ENCODE data around the gene OR2T3. TPM values are rescaled to one million over a fixed set of nuclear protein-coding genes. Genes with fewer than 3 reads are reported as not detected.
"Not testable (repeated sequence)": the region's sequence is repeated elsewhere in the genome, so short reads cannot be mapped to it uniquely, and the experiment has no call there.

The OR2T3 gene
- total RNA-seq, 4 donors from 2014 or later, result not detected

DNA sequence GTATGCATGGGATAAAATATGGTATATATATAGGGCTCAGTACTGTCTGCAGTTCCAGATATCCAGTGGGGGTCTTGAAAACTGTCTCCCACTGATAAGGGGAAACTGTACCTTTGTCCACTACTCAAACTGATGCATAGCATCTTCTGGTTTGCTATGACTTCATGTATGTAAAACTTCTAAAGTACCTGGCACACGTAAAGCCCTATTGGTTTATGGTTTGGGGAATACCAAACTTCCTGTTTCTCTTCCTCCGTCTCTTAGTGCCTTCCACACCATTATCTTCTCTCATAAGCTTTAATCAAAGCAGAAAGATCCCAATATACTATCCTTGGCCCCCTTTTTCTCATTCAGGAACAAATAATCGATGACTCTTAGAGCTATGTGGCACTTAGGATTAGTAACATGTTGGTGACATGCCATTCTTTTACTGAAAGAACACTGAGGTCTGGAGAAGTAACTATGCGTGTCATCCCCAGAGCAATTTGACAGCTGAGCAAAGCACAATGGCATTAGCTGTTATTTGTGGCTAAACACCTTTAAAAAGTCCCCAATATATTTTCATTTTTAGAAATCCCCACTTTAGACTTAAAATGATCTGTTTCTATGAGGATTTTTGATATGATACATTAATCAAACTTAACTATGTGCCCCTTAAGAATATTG is 24.6 kb upstream of the OR2T3 start:
- not testable (repeated sequence) for DNase-seq (ENCODE audit: low spot score in 2 of 2); H3K36me3 ChIP-seq; H3K9me3 ChIP-seq

GRCh38 chr1:248449821-248450465 is 23.2 kb upstream of the OR2T3 start:
- DNase-seq (ENCODE audit: low spot score in 2 of 2); H3K27ac ChIP-seq; H3K36me3 ChIP-seq; H3K27me3 ChIP-seq; H3K4me3 ChIP-seq; H3K4me1 ChIP-seq; H3K9me3 ChIP-seq: not testable (repeated sequence)
- 81 to 86% methylated on average over 5 of the region's 6 CpGs for WGBS, 2 donors

More for the DNA sequence above, 24.6 kb upstream of the OR2T3 start:
- H3K27ac ChIP-seq, H3K4me3 ChIP-seq, H3K27me3 ChIP-seq, H3K4me1 ChIP-seq: not testable (repeated sequence)
- no CpG with 5 or more reads among the region's 4 CpGs for WGBS, 2 donors

GRCh38 chr1:248450466-248451145 is 22.5 kb upstream of the OR2T3 start:
- 51 to 53% methylated on average over 2 of the region's 5 CpGs for WGBS, 2 donors
- H3K4me3 ChIP-seq; H3K36me3 ChIP-seq; DNase-seq (ENCODE audit: low spot score in 2 of 2); H3K9me3 ChIP-seq; H3K4me1 ChIP-seq; H3K27me3 ChIP-seq; H3K27ac ChIP-seq: not testable (repeated sequence)

DNA sequence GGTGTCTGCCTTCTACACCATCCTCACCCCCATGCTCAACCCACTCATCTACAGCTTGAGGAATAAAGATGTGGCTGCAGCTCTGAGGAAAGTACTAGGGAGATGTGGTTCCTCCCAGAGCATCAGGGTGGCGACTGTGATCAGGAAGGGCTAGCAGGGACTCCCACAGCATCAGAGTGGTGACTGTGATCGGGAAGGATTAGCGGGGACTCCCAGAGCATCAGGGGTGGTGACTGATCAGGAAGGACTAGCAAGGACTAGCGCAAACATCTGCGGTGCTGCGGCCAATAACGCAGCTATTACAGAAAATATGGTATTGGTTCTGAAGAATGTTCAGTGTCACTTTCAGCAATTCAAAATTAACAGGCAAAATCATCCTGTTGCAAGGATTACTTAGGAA is 19.5 kb upstream of the OR2T3 start:
- not testable (repeated sequence) for H3K4me1 ChIP-seq; H3K27me3 ChIP-seq; H3K36me3 ChIP-seq; DNase-seq (ENCODE audit: low spot score in 2 of 2); H3K4me3 ChIP-seq; H3K9me3 ChIP-seq; H3K27ac ChIP-seq
- WGBS, 2 donors, result 91 to 92% methylated on average over 7 of the region's 7 CpGs

GRCh38 chr1:248455045-248455444 is 18.1 kb upstream of the OR2T3 start:
- not testable (repeated sequence) for H3K36me3 ChIP-seq; H3K27me3 ChIP-seq; H3K4me3 ChIP-seq; DNase-seq (ENCODE audit: low spot score in 2 of 2); H3K27ac ChIP-seq; H3K4me1 ChIP-seq; H3K9me3 ChIP-seq
- WGBS, 2 donors, result 87 to 94% methylated on average over 2 to 3 of the region's 4 CpGs

- H3K27ac ChIP-seq; H3K36me3 ChIP-seq; DNase-seq (ENCODE audit: low spot score in 2 of 2); H3K27me3 ChIP-seq; H3K9me3 ChIP-seq; H3K4me3 ChIP-seq; H3K4me1 ChIP-seq: not testable (repeated sequence)
- no CpG with 5 or more reads among the region's 2 CpGs for WGBS, 2 donors
Observed at GRCh38 chr1:248456635-248457034, 16.5 kb upstream of the OR2T3 start.

DNA sequence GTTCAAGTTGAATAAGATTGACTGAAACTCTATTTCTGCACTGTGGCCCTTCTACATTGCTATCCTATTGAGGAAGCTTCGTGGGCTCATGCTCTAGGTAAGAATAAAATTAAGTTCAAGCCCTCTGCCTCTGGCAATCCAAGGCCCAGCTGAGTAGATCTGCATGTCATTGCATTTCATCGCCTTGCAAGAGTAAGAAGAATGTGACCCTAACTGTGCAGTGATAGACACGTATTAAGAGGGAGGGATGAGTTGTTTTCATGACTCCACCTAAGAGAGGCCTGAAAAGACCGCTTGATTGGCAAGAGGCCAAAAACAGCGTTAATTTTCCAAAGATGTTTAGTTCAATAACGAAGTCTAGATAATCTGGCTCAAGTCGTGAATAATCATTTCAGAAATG is 14.0 kb upstream of the OR2T3 start:
- not testable (repeated sequence) for DNase-seq (ENCODE audit: low spot score in 2 of 2); H3K27me3 ChIP-seq; H3K27ac ChIP-seq; H3K36me3 ChIP-seq; H3K9me3 ChIP-seq; H3K4me3 ChIP-seq; H3K4me1 ChIP-seq
- 70 to 78% methylated on average over 7 of the region's 7 CpGs for WGBS, 2 donors

DNA sequence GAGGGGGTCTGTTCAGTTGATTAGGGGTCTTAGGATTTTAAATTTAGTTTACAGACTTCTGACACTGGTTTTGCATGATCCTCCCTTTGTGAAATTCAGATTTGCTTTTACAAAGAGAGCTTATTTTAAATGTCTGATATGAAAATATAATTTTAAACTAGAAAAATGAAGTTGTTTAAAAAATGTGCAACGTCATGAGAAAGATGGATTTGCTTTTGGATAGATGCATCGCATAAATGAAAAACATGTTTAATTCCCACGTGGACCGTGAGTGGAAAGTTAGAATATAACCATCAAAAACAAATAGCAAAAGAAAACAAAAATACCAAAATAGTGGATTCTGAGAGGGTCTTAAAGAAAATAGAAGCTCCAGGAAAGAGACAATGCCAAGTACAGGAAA is 2.0 kb upstream of the OR2T3 start:
- H3K9me3 ChIP-seq, result no peaks in the 10 kb centered on the region
- H3K27me3 ChIP-seq, result no peaks in the 10 kb centered on the region
- H3K4me3 ChIP-seq, result no peak overlapping the region
- H3K36me3 ChIP-seq, result no peaks in the 10 kb centered on the region
- no peaks in the 10 kb centered on the region for H3K4me1 ChIP-seq
- H3K27ac ChIP-seq, result no peak overlapping the region
- WGBS, 2 donors, result 85 to 87% methylated on average over 4 of the region's 4 CpGs
- TF ChIP-seq POLR2A (IDR thresholded peaks at IDR 0.05), result no peak
- TF ChIP-seq EP300 (IDR thresholded peaks at IDR 0.05), result no peak
- TF ChIP-seq, protein P1, sequence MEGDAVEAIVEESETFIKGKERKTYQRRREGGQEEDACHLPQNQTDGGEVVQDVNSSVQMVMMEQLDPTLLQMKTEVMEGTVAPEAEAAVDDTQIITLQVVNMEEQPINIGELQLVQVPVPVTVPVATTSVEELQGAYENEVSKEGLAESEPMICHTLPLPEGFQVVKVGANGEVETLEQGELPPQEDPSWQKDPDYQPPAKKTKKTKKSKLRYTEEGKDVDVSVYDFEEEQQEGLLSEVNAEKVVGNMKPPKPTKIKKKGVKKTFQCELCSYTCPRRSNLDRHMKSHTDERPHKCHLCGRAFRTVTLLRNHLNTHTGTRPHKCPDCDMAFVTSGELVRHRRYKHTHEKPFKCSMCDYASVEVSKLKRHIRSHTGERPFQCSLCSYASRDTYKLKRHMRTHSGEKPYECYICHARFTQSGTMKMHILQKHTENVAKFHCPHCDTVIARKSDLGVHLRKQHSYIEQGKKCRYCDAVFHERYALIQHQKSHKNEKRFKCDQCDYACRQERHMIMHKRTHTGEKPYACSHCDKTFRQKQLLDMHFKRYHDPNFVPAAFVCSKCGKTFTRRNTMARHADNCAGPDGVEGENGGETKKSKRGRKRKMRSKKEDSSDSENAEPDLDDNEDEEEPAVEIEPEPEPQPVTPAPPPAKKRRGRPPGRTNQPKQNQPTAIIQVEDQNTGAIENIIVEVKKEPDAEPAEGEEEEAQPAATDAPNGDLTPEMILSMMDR (IDR thresholded peaks at IDR 0.05), result no peak
- DNase-seq (ENCODE audit: low spot score in 2 of 2), result no peak

DNA sequence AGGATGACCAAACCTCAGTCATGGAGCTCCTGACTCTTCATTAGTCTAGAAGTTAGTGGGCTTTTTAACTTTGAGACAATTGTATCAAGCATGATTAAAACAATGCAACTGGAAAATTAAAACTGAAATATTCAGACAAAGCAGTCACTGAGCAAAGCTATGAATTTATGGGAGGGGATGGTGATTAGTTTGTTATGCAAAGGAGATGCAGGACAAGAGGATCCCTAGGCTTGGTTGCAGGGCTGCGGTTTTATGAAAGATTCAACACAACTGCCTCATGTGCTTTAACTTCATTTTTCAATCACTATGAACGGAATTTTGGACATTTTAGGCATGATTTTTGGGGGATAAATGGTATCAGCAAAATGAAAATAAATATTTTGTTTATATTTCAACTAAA is 1.0 kb upstream of the OR2T3 start:
- not testable (repeated sequence) for H3K27ac ChIP-seq; H3K27me3 ChIP-seq; H3K4me3 ChIP-seq; H3K4me1 ChIP-seq; DNase-seq (ENCODE audit: low spot score in 2 of 2); H3K36me3 ChIP-seq; H3K9me3 ChIP-seq
- WGBS, 2 donors, result 63 to 80% methylated on average over 2 of the region's 2 CpGs

DNA sequence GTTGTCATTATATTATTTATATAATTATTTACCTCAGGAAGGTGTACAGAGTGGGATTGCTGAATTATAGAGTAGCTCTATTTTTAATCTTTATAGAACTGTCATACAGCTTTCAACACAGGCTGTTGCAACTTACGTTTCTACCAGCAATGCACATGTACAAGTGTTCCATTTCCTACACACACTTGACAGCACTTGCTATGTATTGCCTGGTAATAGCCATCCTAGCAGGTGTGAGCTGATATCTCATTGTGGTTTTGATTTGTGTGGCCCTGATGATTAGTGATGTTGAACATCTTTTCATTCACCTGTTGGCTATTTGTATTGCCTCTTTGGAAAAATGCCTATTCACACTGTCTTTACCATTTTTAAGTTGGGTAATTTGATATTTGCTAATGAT is 2.5 kb downstream of the OR2T3 start:
- H3K4me3 ChIP-seq; DNase-seq (ENCODE audit: low spot score in 2 of 2); H3K36me3 ChIP-seq; H3K27me3 ChIP-seq; H3K4me1 ChIP-seq; H3K9me3 ChIP-seq; H3K27ac ChIP-seq: not testable (repeated sequence)
- no CpG with 5 or more reads among the region's 1 CpG for WGBS, 2 donors

DNA sequence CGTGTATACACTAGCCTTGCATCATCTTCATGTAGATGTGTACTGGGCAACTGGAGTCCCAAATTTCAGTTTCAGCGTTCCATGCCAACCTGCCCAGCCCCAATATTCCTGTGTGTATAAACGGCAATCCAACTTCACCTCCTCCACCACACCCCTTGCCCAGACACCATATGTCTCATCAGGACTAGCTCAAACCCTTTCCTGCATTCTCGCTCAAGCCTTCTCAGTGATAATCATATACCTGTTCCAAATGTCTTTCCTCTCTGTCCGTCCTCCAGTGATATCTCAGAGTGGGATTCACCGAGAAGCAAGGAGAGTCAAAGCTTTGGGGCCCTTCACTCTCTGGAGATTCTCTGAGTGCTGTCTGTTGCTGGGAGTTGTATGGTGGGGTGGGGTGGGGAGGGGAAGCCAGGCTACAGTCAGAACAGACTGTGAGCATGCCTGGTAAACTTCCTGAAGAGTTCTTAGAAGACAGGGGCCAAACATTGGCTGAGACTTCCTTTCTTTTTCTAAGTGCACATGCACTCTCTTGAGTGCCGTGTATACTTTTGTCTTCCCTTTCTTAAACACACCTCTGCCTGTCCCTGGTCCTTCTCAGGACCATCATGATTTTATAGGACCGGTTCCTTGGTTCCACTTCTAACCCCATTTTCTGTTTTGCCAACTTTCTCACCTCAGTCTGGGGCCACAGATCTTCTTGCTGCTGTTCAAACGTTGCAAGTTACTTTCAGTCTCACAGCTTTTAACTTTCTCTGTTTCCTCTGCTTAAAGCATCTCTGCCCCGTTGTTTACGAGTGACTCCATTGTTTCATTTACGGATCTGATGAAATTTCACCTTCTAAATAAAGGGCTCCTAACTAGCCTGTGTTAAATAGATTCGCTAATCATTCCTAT is 8.8 kb downstream of the OR2T3 start:
- not testable (repeated sequence) for H3K36me3 ChIP-seq; H3K4me3 ChIP-seq; H3K27me3 ChIP-seq; DNase-seq (ENCODE audit: low spot score in 2 of 2); H3K27ac ChIP-seq; H3K4me1 ChIP-seq; H3K9me3 ChIP-seq
- 74 to 80% methylated on average over 13 of the region's 13 CpGs for WGBS, 2 donors

GRCh38 chr1:248488289-248488688 is 15.1 kb downstream of the OR2T3 start, which contains the start of gene OR2T5:
OR2T5 (plus strand) TSS chr1:248488589; CDS start chr1:248488589, 0 bp downstream.
- WGBS, 2 donors, result 96 to 100% methylated on average over 1 to 4 of the region's 6 CpGs

More at GRCh38 chr1:248488289-248488688, 15.1 kb downstream of the OR2T3 start, which contains the start of gene OR2T5:
- not testable (repeated sequence) for H3K27ac ChIP-seq; H3K4me3 ChIP-seq; H3K27me3 ChIP-seq; H3K36me3 ChIP-seq; H3K4me1 ChIP-seq; H3K9me3 ChIP-seq; DNase-seq (ENCODE audit: low spot score in 2 of 2)

Measured in tibial nerve (tissue), 4 donors.